ENCODE measurements around the gene PRKCA. TPM values are rescaled to one million over a fixed set of nuclear protein-coding genes. Genes with fewer than 3 reads are reported as not detected.

Gene PRKCA
- total and polyA plus RNA-seq, 4 donors, result 3.0 to 14.1 (median 5.4) TPM

DNA sequence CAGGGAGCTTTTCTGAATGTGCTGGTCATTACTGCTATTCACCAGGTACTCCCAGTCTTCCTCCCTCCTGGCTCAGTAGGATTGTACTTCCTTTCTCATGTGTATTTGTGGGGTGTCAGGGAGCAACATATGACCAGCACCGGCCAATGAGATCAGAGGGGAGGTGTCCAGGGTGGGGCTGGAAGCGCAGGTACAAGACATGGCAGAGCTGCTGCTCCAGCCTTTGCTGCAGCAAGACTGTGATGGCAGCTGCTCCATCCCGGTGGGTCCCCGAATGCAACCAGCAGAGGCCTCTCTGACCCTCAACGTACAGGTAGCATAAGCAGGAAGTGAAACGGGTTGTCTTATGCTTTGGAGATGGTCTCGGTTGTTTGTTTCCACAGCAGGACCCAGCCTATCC, 478.7 kb downstream of the PRKCA start (continued):
- TF ChIP-seq, protein P1, sequence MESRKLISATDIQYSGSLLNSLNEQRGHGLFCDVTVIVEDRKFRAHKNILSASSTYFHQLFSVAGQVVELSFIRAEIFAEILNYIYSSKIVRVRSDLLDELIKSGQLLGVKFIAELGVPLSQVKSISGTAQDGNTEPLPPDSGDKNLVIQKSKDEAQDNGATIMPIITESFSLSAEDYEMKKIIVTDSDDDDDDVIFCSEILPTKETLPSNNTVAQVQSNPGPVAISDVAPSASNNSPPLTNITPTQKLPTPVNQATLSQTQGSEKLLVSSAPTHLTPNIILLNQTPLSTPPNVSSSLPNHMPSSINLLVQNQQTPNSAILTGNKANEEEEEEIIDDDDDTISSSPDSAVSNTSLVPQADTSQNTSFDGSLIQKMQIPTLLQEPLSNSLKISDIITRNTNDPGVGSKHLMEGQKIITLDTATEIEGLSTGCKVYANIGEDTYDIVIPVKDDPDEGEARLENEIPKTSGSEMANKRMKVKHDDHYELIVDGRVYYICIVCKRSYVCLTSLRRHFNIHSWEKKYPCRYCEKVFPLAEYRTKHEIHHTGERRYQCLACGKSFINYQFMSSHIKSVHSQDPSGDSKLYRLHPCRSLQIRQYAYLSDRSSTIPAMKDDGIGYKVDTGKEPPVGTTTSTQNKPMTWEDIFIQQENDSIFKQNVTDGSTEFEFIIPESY (IDR thresholded peaks at IDR 0.05), result no peak

DNA sequence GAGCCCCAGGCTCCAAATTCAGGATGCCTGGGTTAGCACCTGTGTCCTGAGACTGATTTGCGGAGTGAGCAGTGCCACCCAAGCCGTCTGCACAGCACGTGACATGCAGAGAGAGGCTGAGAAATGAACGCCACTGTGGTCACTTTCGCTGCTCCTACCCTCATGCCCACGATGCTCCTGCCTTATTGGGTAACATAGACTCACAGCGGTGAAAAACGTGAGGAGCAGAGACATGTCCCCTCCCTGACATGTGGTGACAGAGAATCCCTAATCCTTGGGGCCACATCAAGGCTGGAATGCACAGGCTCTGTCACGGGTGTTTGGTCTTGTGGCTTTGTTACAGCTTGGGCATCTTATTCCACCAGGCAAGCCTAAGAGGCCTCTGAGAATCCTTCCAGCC, 480.4 kb downstream of the PRKCA start:
- Histone ChIP-seq H3K9ac (ENCODE audit: low read depth in 1 of 2, low read length in 2 of 2) (no peak overlapping the region), H3K4me3 (ENCODE audit: low read depth in 1 of 3, low read length in 3 of 3) (no peak overlapping the region), H3K4me1 (ENCODE audit: control insufficient read depth in 4 of 4, insufficient read depth in 4 of 4, low read length in 3 of 4) (no peaks in the 10 kb centered on the region), H3K27ac (ENCODE audit: low read depth in 1 of 2, low read length in 2 of 2) (no peak overlapping the region), H3K36me3 (ENCODE audit: control insufficient read depth in 4 of 4, insufficient read depth in 3 of 4, low read depth in 1 of 4, low read length in 3 of 4) (peaks cover 0 to 15% (median 2%) of the 10 kb centered on the region in 4 donors), H3K9me3 (ENCODE audit: control insufficient read depth in 4 of 4, low read length in 3 of 4) (no peaks in the 10 kb centered on the region), H3K27me3 (ENCODE audit: control insufficient read depth in 4 of 4, insufficient read depth in 4 of 4, low read length in 3 of 4) (no peaks in the 10 kb centered on the region)
- WGBS, result 92% methylated on average over 9 of the region's 9 CpGs
- DNase-seq (ENCODE audit: low spot score), result no peak
- TF ChIP-seq, protein P1 (IDR thresholded peaks at IDR 0.05), result no peak
- TF ChIP-seq HNF4G (IDR thresholded peaks at IDR 0.05) (no peak), RAD21 (IDR thresholded peaks at IDR 0.05) (no peak), FOXA2 (IDR thresholded peaks at IDR 0.05) (no peak), YY1 (IDR thresholded peaks at IDR 0.05) (no peak), EGR1 (IDR thresholded peaks at IDR 0.05; ENCODE audit: low read depth in 2 of 2) (no peak), JUND (IDR thresholded peaks at IDR 0.05) (no peak), RXRA (IDR thresholded peaks at IDR 0.05) (no peak), FOXA1 (IDR thresholded peaks at IDR 0.05) (no peak), SP1 (IDR thresholded peaks at IDR 0.05) (no peak), TAF1 (conservative IDR thresholded peaks at IDR 0.05) (no peak), NR2F2 (IDR thresholded peaks at IDR 0.05) (no peak), GABPA (IDR thresholded peaks at IDR 0.05 in 1 of 2, conservative IDR thresholded peaks at IDR 0.05 in 1 of 2) (no peak), HNF4A (conservative IDR thresholded peaks at IDR 0.05) (no peak)
- TF ChIP-seq, protein P2, sequence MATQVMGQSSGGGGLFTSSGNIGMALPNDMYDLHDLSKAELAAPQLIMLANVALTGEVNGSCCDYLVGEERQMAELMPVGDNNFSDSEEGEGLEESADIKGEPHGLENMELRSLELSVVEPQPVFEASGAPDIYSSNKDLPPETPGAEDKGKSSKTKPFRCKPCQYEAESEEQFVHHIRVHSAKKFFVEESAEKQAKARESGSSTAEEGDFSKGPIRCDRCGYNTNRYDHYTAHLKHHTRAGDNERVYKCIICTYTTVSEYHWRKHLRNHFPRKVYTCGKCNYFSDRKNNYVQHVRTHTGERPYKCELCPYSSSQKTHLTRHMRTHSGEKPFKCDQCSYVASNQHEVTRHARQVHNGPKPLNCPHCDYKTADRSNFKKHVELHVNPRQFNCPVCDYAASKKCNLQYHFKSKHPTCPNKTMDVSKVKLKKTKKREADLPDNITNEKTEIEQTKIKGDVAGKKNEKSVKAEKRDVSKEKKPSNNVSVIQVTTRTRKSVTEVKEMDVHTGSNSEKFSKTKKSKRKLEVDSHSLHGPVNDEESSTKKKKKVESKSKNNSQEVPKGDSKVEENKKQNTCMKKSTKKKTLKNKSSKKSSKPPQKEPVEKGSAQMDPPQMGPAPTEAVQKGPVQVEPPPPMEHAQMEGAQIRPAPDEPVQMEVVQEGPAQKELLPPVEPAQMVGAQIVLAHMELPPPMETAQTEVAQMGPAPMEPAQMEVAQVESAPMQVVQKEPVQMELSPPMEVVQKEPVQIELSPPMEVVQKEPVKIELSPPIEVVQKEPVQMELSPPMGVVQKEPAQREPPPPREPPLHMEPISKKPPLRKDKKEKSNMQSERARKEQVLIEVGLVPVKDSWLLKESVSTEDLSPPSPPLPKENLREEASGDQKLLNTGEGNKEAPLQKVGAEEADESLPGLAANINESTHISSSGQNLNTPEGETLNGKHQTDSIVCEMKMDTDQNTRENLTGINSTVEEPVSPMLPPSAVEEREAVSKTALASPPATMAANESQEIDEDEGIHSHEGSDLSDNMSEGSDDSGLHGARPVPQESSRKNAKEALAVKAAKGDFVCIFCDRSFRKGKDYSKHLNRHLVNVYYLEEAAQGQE (IDR thresholded peaks at IDR 0.05), result no peak
- TF ChIP-seq, protein P3, sequence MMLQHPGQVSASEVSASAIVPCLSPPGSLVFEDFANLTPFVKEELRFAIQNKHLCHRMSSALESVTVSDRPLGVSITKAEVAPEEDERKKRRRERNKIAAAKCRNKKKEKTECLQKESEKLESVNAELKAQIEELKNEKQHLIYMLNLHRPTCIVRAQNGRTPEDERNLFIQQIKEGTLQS (IDR thresholded peaks at IDR 0.05), result no peak
- TF ChIP-seq, protein P4, sequence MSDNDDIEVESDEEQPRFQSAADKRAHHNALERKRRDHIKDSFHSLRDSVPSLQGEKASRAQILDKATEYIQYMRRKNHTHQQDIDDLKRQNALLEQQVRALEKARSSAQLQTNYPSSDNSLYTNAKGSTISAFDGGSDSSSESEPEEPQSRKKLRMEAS (IDR thresholded peaks at IDR 0.05), result no peak
- TF ChIP-seq, protein P5, sequence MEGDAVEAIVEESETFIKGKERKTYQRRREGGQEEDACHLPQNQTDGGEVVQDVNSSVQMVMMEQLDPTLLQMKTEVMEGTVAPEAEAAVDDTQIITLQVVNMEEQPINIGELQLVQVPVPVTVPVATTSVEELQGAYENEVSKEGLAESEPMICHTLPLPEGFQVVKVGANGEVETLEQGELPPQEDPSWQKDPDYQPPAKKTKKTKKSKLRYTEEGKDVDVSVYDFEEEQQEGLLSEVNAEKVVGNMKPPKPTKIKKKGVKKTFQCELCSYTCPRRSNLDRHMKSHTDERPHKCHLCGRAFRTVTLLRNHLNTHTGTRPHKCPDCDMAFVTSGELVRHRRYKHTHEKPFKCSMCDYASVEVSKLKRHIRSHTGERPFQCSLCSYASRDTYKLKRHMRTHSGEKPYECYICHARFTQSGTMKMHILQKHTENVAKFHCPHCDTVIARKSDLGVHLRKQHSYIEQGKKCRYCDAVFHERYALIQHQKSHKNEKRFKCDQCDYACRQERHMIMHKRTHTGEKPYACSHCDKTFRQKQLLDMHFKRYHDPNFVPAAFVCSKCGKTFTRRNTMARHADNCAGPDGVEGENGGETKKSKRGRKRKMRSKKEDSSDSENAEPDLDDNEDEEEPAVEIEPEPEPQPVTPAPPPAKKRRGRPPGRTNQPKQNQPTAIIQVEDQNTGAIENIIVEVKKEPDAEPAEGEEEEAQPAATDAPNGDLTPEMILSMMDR (IDR thresholded peaks at IDR 0.05; ENCODE audit: low read depth, low read length, missing input control), result no peak

Data from liver (tissue), 9 donors.